Mesodermal cell (in vitro differentiated cells): Measurements from ENCODE around the gene CNOT1. TPM values are rescaled to one million over a fixed set of nuclear protein-coding genes. Genes with fewer than 3 reads are reported as not detected.
A peak's percentile ranks its signal among the peaks of the same experiment; 100 is the strongest.
"Not testable (repeated sequence)": the region's sequence is repeated elsewhere in the genome, so short reads cannot be mapped to it uniquely, and the experiment has no call there.

Source experiments
- H3K27ac ChIP-seq: 2 replicates; pipeline ENCODE4 v1.7.0; 2013; ENCODE audit warnings: mild to moderate bottlenecking, low read depth, low read length, moderate library complexity; ENCODE audit not compliant: severe bottlenecking
- H3K36me3 ChIP-seq: 2 replicates; pipeline ENCODE4 v1.7.1; 2013; ENCODE audit warnings: mild to moderate bottlenecking, low read length, moderate library complexity; ENCODE audit not compliant: control insufficient read depth, insufficient read depth
- H3K4me1 ChIP-seq: one replicate; pipeline ENCODE4 v1.7.1; 2013; ENCODE audit warnings: mild to moderate bottlenecking, low read length; ENCODE audit not compliant: insufficient read depth, control insufficient read depth, poor library complexity, severe bottlenecking
- H3K4me3 ChIP-seq: 2 replicates; pipeline ENCODE4 v1.7.0; 2013; ENCODE audit warnings: low read length, control low read depth, mild to moderate bottlenecking; ENCODE audit not compliant: insufficient read depth, poor library complexity, severe bottlenecking; ENCODE audit errors: extremely low read depth
- H3K9me3 ChIP-seq: 2 replicates; pipeline ENCODE4 v1.7.1; 2013; ENCODE audit warnings: mild to moderate bottlenecking, low read length, moderate library complexity; ENCODE audit not compliant: control insufficient read depth
- WGBS, 2 experiments: methylation state at CpG; one replicate each; pipeline ENCODE4 v1.1.5; 2013; ENCODE audit warnings: missing lambda C conversion rate in 2 of 2; ENCODE audit not compliant: insufficient coverage in 2 of 2; 5-methylcytosine and 5-hydroxymethylcytosine counted together
- polyA plus RNA-seq, 2 experiments: library from polyadenylated mRNA; stranded (reverse); fragments of 50-300 nt; gene quantifications; one replicate each; pipeline ENCODE4 v1.2.3, GENCODE V29; 2013

Gene CNOT1
- 187 TPM for polyA plus RNA-seq (2013, experiment 1 of 2)
- polyA plus RNA-seq (2013, experiment 2 of 2): 159 TPM

GRCh38 chr16:58629733-58630640 lies at the start of gene CNOT1:
CNOT1 (minus strand) TSS chr16:58629826; CDS start chr16:58599337, 30,489 bp downstream.
- Histone ChIP-seq H3K27ac (peak within 1 kb of the TSS; percentile 97), H3K9me3 (no peaks in the 10 kb centered on the region), H3K4me1 (no peaks in the 10 kb centered on the region), H3K4me3 (peak within 1 kb of the TSS; percentile 92), H3K36me3 (peaks cover 5% of the 10 kb centered on the region)
- WGBS, 2 experiments: 0 to 1% methylated on average over 53 to 56 of the region's 61 CpGs

DNA sequence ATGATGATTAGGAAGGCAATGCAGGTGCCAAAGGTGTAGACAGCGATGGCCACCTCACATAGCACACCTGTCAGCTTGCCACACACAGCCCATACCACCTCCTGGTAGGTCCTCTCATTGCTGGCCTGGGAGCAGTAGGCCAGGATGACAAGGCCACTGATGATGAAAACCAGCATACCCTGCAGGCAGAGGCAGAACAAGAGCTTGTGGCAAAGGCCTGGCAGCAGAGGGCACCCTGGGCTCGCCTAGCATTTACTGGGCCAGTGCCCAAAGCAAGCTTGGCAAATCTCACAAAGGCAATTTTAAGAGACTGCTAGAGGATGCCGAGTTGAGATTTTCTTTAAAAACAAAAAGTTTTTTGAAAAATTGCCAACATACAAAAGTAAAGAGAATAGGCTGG lies 49.1 kb upstream of the CNOT1 start:
- peaks cover 4% of the 10 kb centered on the region for H3K4me1 ChIP-seq
- H3K27ac ChIP-seq: no peak overlapping the region
- WGBS, 2 experiments: 93 to 94% methylated on average over 1 to 3 of the region's 3 CpGs
- H3K36me3 ChIP-seq: peaks cover 51% of the 10 kb centered on the region
- H3K4me3 ChIP-seq: no peak overlapping the region
- H3K9me3 ChIP-seq: no peaks in the 10 kb centered on the region

DNA sequence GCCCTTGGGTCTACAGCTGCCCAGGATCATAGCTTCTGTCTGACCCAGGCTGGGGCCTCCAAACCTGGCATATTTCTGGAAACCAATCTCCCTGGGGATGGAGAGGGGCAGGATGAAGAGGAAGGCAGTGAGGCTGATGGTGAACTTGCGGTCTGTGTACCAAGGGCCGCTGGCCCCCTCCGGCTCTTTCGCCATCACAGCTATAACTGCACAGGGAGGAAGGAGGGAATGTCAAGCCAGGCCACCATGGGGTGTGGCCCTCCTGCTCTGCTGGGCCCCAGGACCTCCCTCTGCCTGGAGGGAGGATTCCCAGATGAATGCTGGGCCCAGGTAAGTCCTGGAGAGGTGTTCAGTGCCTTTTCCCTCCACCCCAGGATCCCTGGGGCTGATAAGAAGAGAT lies 48.6 kb upstream of the CNOT1 start:
- Histone ChIP-seq H3K4me1 (no peaks in the 10 kb centered on the region), H3K9me3 (no peaks in the 10 kb centered on the region), H3K27ac (no peak overlapping the region), H3K36me3 (peaks cover 56% of the 10 kb centered on the region), H3K4me3 (no peak overlapping the region)
- 100% methylated on average over 2 to 4 of the region's 4 CpGs for WGBS, 2 experiments

DNA sequence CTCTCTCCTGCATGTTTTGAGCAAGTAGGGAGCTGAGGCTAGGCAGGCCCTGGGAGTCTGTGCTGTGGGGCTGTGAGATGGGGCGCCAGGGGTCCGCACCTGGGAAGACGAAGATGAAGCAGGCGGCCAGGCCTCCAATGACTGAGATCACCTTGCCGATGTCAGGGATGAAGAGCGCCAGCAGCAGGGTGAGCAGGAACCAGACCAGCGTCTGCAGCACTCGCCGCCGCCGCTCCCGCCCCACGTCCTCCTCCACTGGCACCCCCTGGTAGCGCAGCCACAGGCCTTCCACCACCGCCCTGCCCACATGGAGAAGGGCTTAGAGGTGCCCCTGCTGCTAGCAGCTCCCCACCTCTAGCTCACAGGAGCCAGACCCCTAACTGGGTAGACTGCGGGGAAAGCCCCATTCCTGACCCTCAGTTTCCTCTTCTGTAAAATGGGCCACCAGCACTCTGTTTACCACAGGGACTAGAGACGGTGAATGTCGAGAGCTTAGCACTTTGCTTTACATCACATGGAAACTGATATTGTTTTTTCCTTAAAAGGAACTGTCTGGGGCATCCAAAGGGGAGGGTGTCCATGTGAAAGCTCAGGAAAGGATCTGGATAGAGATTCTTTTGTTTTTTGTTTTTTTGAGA lies 41.4 kb upstream of the CNOT1 start:
- 94 to 97% methylated on average over 16 to 18 of the region's 18 CpGs for WGBS, 2 experiments
- Histone ChIP-seq H3K4me1 (no peaks in the 10 kb centered on the region), H3K9me3 (no peaks in the 10 kb centered on the region), H3K27ac (no peak overlapping the region), H3K36me3 (peaks cover 56% of the 10 kb centered on the region), H3K4me3 (no peak overlapping the region)

GRCh38 chr16:58670177-58670576 lies 40.6 kb upstream of the CNOT1 start:
- Histone ChIP-seq H3K27ac (no peak overlapping the region), H3K4me1 (no peaks in the 10 kb centered on the region), H3K36me3 (peaks cover 48% of the 10 kb centered on the region), H3K4me3 (no peak overlapping the region), H3K9me3 (no peaks in the 10 kb centered on the region)

- 91 to 94% methylated on average over 6 to 8 of the region's 8 CpGs for WGBS, 2 experiments
- Histone ChIP-seq H3K36me3 (peaks cover 22% of the 10 kb centered on the region), H3K9me3 (no peaks in the 10 kb centered on the region), H3K4me3 (no peak overlapping the region), H3K27ac (no peak overlapping the region), H3K4me1 (no peaks in the 10 kb centered on the region)
Observed at GRCh38 chr16:58665200-58665599, 35.6 kb upstream of the CNOT1 start.

- Histone ChIP-seq H3K4me1 (no peaks in the 10 kb centered on the region), H3K27ac (no peak overlapping the region), H3K9me3 (no peaks in the 10 kb centered on the region), H3K4me3 (no peak overlapping the region), H3K36me3 (peaks cover 1% of the 10 kb centered on the region)
- 50 to 52% methylated on average over 11 to 12 of the region's 12 CpGs for WGBS, 2 experiments
Observed at GRCh38 chr16:58661199-58661830, 31.7 kb upstream of the CNOT1 start.

- H3K9me3 ChIP-seq, H3K36me3 ChIP-seq: not testable (repeated sequence)
- WGBS, 2 experiments: 88 to 97% methylated on average over 3 of the region's 11 CpGs
Observed at GRCh38 chr16:58659911-58660310, 30.3 kb upstream of the CNOT1 start.

GRCh38 chr16:58658796-58659211 lies 29.2 kb upstream of the CNOT1 start:
- 83% methylated on average over 3 of the region's 3 CpGs; no CpG with 5 or more reads in 1 of the 2 experiments for WGBS, 2 experiments
- no peak overlapping the region for H3K4me3 ChIP-seq
- no peaks in the 10 kb centered on the region for H3K36me3 ChIP-seq
- no peak overlapping the region for H3K27ac ChIP-seq
- no peaks in the 10 kb centered on the region for H3K9me3 ChIP-seq
- H3K4me1 ChIP-seq: no peaks in the 10 kb centered on the region

More at GRCh38 chr16:58659911-58660310, 30.3 kb upstream of the CNOT1 start:
- H3K27ac ChIP-seq, H3K4me1 ChIP-seq, H3K4me3 ChIP-seq: not testable (repeated sequence)

DNA sequence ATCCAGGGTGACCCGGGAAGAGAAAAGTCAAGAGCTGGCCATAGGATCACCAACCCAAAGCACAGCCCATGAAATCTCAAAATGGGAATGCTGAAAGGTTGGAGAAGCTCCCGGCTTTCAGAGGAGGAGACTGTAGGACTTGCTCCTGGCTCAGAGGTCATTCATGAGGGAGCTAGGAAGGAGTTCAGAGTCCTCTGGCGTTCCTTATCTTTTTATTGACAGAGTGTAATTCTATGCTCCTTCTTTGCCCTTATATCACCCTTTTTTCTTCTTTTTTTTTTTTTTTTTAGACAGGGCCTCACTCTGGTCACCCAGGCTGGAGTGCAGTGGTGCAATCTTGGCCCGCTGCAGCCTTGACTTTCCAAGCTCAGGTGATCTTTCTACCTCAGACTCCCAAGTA lies 27.3 kb upstream of the CNOT1 start:
- H3K4me1 ChIP-seq: no peaks in the 10 kb centered on the region
- no peaks in the 10 kb centered on the region for H3K36me3 ChIP-seq
- H3K4me3 ChIP-seq: no peak overlapping the region
- no peaks in the 10 kb centered on the region for H3K9me3 ChIP-seq
- no peak overlapping the region for H3K27ac ChIP-seq
- 94 to 100% methylated on average over 2 of the region's 4 CpGs for WGBS, 2 experiments
